ENCODE measurements around the gene CDC42EP4.
"Not testable (repeated sequence)": the region's sequence is repeated elsewhere in the genome, so short reads cannot be mapped to it uniquely, and the experiment has no call there.

Gene CDC42EP4

GRCh38 chr17:73335591-73336407 lies 24.0 kb upstream of the CDC42EP4 start:
- Histone ChIP-seq H3K36me3 (ENCODE audit: control insufficient read depth, insufficient read depth, low read length) (no peaks in the 10 kb centered on the region), H3K9me3 (ENCODE audit: control insufficient read depth, insufficient read depth, low read length) (no peaks in the 10 kb centered on the region), H3K27me3 (ENCODE audit: control insufficient read depth, insufficient read depth, low read length) (no peaks in the 10 kb centered on the region), H3K27ac (ENCODE audit: low read length) (no peak overlapping the region), H3K4me3 (ENCODE audit: low read length) (no peak overlapping the region), H3K4me1 (ENCODE audit: control insufficient read depth, insufficient read depth, low read length) (no peaks in the 10 kb centered on the region)
- no peak for DNase-seq (ENCODE audit: low read depth, low spot score)
- no CpG with 5 or more reads among the region's 12 CpGs for WGBS (ENCODE audit: insufficient coverage, insufficient read length)

GRCh38 chr17:73334771-73335513 lies 23.1 kb upstream of the CDC42EP4 start:
- no CpG with 5 or more reads among the region's 12 CpGs for WGBS (ENCODE audit: insufficient coverage, insufficient read length)
- H3K4me1 ChIP-seq (ENCODE audit: control insufficient read depth, insufficient read depth, low read length) = no peaks in the 10 kb centered on the region

GRCh38 chr17:73333445-73333844 lies 21.6 kb upstream of the CDC42EP4 start:
- H3K36me3 ChIP-seq (ENCODE audit: control insufficient read depth, insufficient read depth, low read length); H3K27ac ChIP-seq (ENCODE audit: low read length); H3K4me1 ChIP-seq (ENCODE audit: control insufficient read depth, insufficient read depth, low read length); H3K9me3 ChIP-seq (ENCODE audit: control insufficient read depth, insufficient read depth, low read length); DNase-seq (ENCODE audit: low read depth, low spot score); H3K27me3 ChIP-seq (ENCODE audit: control insufficient read depth, insufficient read depth, low read length); H3K4me3 ChIP-seq (ENCODE audit: low read length): not testable (repeated sequence)
- WGBS (ENCODE audit: insufficient coverage, insufficient read length) = no CpG with 5 or more reads among the region's 9 CpGs

More at GRCh38 chr17:73334771-73335513, 23.1 kb upstream of the CDC42EP4 start:
- Histone ChIP-seq H3K9me3 (ENCODE audit: control insufficient read depth, insufficient read depth, low read length) (no peaks in the 10 kb centered on the region), H3K27me3 (ENCODE audit: control insufficient read depth, insufficient read depth, low read length) (no peaks in the 10 kb centered on the region), H3K27ac (ENCODE audit: low read length) (no peak overlapping the region), H3K36me3 (ENCODE audit: control insufficient read depth, insufficient read depth, low read length) (no peaks in the 10 kb centered on the region), H3K4me3 (ENCODE audit: low read length) (no peak overlapping the region)
- no peak for DNase-seq (ENCODE audit: low read depth, low spot score)

- Histone ChIP-seq H3K9me3 (ENCODE audit: control insufficient read depth, insufficient read depth, low read length) (no peaks in the 10 kb centered on the region), H3K27ac (ENCODE audit: low read length) (no peak overlapping the region), H3K36me3 (ENCODE audit: control insufficient read depth, insufficient read depth, low read length) (no peaks in the 10 kb centered on the region), H3K27me3 (ENCODE audit: control insufficient read depth, insufficient read depth, low read length) (no peaks in the 10 kb centered on the region), H3K4me1 (ENCODE audit: control insufficient read depth, insufficient read depth, low read length) (no peaks in the 10 kb centered on the region), H3K4me3 (ENCODE audit: low read length) (no peak overlapping the region)
- no CpG with 5 or more reads among the region's 3 CpGs for WGBS (ENCODE audit: insufficient coverage, insufficient read length)
- no peak for DNase-seq (ENCODE audit: low read depth, low spot score)
Measured at GRCh38 chr17:73331060-73331459, 19.3 kb upstream of the CDC42EP4 start.

- no peaks in the 10 kb centered on the region for H3K36me3 ChIP-seq (ENCODE audit: control insufficient read depth, insufficient read depth, low read length)
- DNase-seq (ENCODE audit: low read depth, low spot score) = no peak
- no peak overlapping the region for H3K4me3 ChIP-seq (ENCODE audit: low read length)
- H3K27me3 ChIP-seq (ENCODE audit: control insufficient read depth, insufficient read depth, low read length) = no peaks in the 10 kb centered on the region
- no peaks in the 10 kb centered on the region for H3K9me3 ChIP-seq (ENCODE audit: control insufficient read depth, insufficient read depth, low read length)
- peaks cover 8% of the 10 kb centered on the region for H3K4me1 ChIP-seq (ENCODE audit: control insufficient read depth, insufficient read depth, low read length)
- no peak overlapping the region for H3K27ac ChIP-seq (ENCODE audit: low read length)
- no CpG with 5 or more reads among the region's 7 CpGs for WGBS (ENCODE audit: insufficient coverage, insufficient read length)
Measured at GRCh38 chr17:73327676-73328075, 15.9 kb upstream of the CDC42EP4 start.

- peaks cover 8% of the 10 kb centered on the region for H3K4me1 ChIP-seq (ENCODE audit: control insufficient read depth, insufficient read depth, low read length)
- no peak for DNase-seq (ENCODE audit: low read depth, low spot score)
- no peak overlapping the region for H3K27ac ChIP-seq (ENCODE audit: low read length)
- H3K9me3 ChIP-seq (ENCODE audit: control insufficient read depth, insufficient read depth, low read length) = no peaks in the 10 kb centered on the region
- H3K27me3 ChIP-seq (ENCODE audit: control insufficient read depth, insufficient read depth, low read length) = no peaks in the 10 kb centered on the region
- no peak overlapping the region for H3K4me3 ChIP-seq (ENCODE audit: low read length)
- WGBS (ENCODE audit: insufficient coverage, insufficient read length) = no CpG with 5 or more reads among the region's 4 CpGs
- no peaks in the 10 kb centered on the region for H3K36me3 ChIP-seq (ENCODE audit: control insufficient read depth, insufficient read depth, low read length)
Measured at GRCh38 chr17:73325527-73325842, 13.7 kb upstream of the CDC42EP4 start.

GRCh38 chr17:73324711-73325526 lies 13.1 kb upstream of the CDC42EP4 start:
- Histone ChIP-seq H3K27ac (ENCODE audit: low read length) (no peak overlapping the region), H3K4me3 (ENCODE audit: low read length) (no peak overlapping the region), H3K36me3 (ENCODE audit: control insufficient read depth, insufficient read depth, low read length) (no peaks in the 10 kb centered on the region), H3K27me3 (ENCODE audit: control insufficient read depth, insufficient read depth, low read length) (no peaks in the 10 kb centered on the region), H3K9me3 (ENCODE audit: control insufficient read depth, insufficient read depth, low read length) (no peaks in the 10 kb centered on the region), H3K4me1 (ENCODE audit: control insufficient read depth, insufficient read depth, low read length) (peaks cover 8% of the 10 kb centered on the region)
- no CpG with 5 or more reads among the region's 17 CpGs for WGBS (ENCODE audit: insufficient coverage, insufficient read length)
- DNase-seq (ENCODE audit: low read depth, low spot score) = no peak

- peaks cover 8% of the 10 kb centered on the region for H3K4me1 ChIP-seq (ENCODE audit: control insufficient read depth, insufficient read depth, low read length)
- DNase-seq (ENCODE audit: low read depth, low spot score) = no peak
- no peaks in the 10 kb centered on the region for H3K36me3 ChIP-seq (ENCODE audit: control insufficient read depth, insufficient read depth, low read length)
- no peaks in the 10 kb centered on the region for H3K9me3 ChIP-seq (ENCODE audit: control insufficient read depth, insufficient read depth, low read length)
- no peak overlapping the region for H3K27ac ChIP-seq (ENCODE audit: low read length)
- no peaks in the 10 kb centered on the region for H3K27me3 ChIP-seq (ENCODE audit: control insufficient read depth, insufficient read depth, low read length)
- no peak overlapping the region for H3K4me3 ChIP-seq (ENCODE audit: low read length)
- WGBS (ENCODE audit: insufficient coverage, insufficient read length) = no CpG with 5 or more reads among the region's 9 CpGs
Measured at GRCh38 chr17:73324160-73324475, 12.3 kb upstream of the CDC42EP4 start.

GRCh38 chr17:73323409-73324159 lies 11.8 kb upstream of the CDC42EP4 start:
- H3K36me3 ChIP-seq (ENCODE audit: control insufficient read depth, insufficient read depth, low read length) = no peaks in the 10 kb centered on the region
- no CpG with 5 or more reads among the region's 5 CpGs for WGBS (ENCODE audit: insufficient coverage, insufficient read length)

More at GRCh38 chr17:73323409-73324159, 11.8 kb upstream of the CDC42EP4 start:
- Histone ChIP-seq H3K9me3 (ENCODE audit: control insufficient read depth, insufficient read depth, low read length) (no peaks in the 10 kb centered on the region), H3K4me3 (ENCODE audit: low read length) (no peak overlapping the region), H3K27ac (ENCODE audit: low read length) (no peak overlapping the region), H3K27me3 (ENCODE audit: control insufficient read depth, insufficient read depth, low read length) (no peaks in the 10 kb centered on the region), H3K4me1 (ENCODE audit: control insufficient read depth, insufficient read depth, low read length) (peaks cover 8% of the 10 kb centered on the region)
- DNase-seq (ENCODE audit: low read depth, low spot score) = no peak
